GM19238 (cell line): Measurements from ENCODE around the gene ZNF674.
"Not testable (repeated sequence)": the region's sequence is repeated elsewhere in the genome, so short reads cannot be mapped to it uniquely, and the experiment has no call there.

Source experiments
- DNase-seq: peaks from one replicate; pipeline ENCODE4 v3.0.0; 2011; ENCODE audit warnings: low spot score; ENCODE audit not compliant: insufficient read length

ZNF674 gene

DNA sequence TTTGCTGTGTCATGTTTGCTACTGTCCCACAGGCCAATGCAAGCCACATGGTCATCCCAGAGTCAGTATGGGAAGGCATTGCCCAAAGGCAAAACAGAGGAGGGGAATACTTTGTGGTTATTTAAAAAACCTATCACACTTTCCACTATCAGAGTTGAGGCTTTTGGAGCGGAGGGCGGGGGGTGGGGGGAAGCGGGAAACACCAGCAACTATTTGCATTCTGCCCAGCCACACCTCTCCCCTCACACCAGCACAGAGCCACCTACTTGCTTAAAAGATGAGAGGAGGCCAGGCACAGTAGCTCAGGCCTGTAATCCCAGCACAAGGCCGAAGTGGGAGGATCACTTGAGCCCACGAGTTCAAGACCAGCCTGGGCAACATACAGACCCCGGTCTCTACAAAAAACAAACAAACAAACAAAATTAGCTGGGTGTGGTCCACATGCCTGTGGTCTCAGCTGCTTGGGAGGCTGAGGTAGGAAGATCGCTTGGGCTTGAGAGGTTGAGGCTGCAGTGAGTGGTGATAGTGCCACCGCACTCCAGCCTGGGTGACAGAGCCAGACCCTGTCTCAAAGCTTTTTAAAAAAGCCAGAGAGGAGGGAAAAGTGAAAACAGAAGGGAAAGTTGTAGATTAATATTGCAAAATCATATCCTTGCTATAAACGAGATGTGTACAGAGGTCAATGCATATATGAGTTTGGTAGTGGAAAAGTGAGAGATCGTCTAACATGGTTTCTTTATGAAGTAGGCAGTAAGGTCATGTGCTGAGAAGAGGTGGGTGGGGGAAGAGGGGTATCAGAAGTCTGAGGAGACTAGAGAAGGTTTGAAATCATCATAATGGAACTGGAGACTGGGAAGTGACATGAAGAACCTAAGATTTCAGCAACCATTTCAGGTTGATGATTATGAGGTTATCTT lies 26.5 kb upstream of the ZNF674 start:
- DNase-seq = no peak

DNA sequence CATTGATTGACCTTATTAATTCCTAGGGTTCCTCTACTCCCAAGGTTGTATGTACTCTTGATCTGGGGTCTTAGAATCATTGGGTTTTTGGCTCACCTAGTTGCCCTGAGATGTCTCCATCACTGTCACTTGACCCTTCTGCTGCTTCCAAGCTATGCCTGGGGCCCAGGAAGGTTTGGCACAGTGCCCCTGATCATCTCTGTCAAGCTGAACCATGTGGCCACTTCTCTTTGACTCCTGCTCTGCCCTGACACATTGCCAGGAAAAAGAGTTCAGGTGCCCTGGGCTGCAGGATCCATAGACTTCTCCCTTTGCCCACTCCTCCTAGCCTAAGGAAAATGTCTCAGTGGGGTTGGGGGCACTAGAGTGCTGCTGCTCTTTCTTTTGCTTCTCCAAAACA lies 24.4 kb upstream of the ZNF674 start:
- no peak for DNase-seq

DNA sequence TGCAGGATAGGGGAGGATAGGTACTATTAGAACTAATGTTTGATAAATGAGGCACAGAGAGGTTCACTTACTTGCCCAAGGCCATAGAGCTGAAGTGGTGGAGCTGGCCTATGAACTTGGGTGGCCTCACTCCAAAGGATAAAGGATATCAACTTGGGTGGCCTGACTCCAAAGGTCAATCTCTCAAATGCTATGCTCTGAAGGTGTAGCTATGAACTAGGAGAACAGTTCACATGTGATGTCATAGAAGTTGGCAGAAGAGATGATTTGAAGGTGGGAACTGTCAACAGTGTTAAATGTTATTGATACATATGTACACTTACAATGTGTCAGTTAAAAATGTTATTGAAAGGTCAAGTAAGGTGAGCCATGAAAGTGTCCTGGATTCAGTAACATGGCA lies 22.2 kb upstream of the ZNF674 start:
- DNase-seq = no peak

DNA sequence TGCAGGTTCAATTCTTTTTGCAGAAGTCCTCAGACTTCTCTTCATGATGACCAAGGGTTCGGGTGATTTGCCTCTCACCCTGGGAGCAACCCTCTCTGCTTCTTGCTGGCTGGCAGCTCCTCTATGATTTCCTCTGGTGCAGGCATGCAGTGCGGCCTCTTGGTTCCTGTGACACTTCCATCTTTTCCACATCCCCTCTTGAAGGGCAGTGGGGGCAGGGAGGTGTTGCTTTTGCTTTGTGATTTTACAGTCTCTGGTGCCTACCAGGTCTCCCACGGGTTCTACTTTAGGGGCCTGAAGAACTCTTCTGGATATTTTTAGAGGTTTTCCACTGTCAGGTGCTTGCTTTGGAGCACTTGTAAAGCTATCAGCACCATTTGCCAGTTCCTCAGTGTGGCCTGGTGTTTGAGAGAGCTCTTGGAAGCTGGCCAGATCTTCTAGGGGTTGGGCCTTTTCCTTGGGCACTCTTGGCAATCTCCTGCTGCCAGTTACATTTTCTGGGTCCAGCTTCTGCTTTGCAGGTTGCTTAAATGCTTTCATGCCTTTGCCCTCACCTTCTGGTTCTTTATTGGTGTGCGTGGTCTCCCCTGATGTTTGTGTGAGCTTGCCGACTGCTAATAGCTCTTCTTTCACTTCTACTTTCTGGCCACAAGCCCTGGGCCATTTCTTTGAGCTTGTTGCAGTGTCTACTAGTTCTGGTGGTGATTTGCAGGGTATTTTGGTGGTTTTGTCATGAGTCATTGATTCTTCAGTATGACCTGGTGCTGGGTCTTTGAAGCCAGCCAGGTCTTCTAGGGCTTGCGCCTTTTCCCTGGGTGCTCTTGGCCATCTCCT lies 16.8 kb upstream of the ZNF674 start:
- peak; percentile 49 for DNase-seq

DNA sequence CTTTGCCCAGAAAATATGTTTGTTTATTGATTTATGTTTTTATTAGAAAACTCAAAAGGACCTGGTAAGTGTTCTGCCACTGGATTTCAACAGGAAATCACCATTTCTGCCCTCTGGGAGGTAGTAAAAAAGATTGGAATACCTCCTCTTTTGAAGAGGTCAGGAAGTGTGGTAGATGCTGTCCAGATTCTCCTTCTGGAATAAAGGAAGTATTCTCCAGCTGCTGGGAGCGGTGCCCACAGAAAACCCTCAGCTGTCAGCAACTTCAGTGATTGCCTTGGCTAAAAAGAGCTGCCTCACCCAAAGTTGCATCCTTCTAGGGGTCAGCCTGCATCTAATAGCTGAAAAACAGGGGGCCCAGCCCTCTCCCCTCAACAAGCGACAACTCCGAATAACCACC lies 13.8 kb upstream of the ZNF674 start:
- no peak for DNase-seq

DNA sequence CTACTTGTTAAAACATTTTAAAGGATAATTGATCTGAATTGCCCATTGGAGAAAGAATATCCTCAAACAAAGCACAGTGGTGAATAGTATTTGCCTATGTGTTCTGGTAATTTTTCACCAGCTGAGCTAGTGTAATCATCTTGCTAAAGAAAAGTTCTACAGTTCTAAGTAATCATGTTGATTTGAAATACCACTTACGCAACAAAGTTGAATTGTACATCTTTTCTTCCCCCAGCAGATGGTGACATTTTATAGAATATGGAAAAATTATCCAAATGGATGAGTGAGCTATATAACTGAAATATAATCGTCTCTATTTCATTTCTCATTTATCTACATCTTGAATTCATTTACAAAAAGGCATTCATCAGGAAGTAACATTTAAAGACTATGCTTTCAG lies 9.7 kb upstream of the ZNF674 start:
- DNase-seq = no peak

DNA sequence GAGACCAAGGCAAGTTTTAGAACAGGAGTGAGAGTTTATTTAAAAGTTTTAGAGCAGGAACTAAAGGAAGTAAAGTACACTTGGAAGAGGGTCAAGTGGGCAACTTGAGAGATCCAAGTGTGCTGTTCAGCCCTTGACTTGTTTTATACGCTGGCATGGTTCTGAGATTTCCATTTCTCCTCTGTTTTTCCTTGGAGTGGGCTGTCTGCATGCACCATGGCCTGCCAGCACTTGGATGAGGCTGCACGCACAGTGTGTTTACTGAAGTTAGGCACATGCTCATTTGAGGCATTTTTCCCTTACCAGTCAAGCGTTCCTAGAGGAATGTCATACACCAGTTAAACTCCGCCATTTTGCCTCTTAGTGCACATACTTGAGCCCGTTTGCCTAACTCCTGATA lies 8.7 kb upstream of the ZNF674 start:
- DNase-seq = no peak

DNA sequence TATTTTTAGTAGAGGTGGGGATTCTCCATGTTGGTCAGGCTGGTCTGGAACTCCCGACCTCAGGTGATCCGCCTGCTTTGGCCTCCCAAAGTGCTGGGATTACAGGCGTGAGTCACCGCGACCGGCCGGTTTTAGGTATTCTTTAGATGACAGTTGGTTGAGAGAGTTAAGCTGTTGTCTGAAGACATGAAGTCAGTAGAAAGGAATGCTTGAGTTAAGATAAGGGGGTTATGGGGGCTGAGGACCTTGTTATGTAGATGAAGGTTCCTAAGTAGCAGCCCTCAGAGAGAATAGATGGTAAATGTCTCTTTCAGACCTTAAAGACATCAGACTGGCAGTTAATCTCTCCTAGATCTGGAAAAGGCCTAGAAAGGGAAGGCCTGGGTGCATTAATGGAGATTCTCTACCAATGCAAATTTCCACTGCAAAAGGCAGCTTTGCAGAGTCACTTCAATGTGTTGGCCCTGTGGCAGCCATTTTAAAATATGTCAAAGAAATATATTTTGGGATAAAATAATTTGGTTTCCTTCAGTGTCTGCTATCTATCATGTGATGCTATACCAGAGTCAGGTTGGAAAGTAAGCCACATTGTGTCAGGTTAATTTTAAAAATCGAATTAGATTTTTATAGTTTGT lies 6.4 kb upstream of the ZNF674 start:
- no peak for DNase-seq

DNA sequence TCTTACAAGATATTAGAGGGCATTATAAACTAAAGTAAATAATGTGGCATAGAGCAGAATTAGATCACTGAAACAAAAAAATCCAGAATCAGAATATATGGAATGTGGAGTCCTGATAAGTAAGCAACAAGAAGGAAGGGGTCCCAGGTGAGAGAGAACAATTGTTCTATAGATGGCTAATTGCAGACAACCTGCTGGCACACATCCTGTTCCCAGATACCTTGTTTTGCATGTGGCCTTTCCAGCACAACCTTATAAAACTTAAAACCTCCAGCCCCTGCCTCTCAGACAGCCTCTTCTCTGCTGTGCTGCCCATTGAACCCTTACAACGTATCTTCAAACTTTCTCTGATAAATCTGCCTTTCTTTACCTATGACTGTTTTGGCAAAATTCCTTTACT lies 4.7 kb upstream of the ZNF674 start:
- DNase-seq = no peak

DNA sequence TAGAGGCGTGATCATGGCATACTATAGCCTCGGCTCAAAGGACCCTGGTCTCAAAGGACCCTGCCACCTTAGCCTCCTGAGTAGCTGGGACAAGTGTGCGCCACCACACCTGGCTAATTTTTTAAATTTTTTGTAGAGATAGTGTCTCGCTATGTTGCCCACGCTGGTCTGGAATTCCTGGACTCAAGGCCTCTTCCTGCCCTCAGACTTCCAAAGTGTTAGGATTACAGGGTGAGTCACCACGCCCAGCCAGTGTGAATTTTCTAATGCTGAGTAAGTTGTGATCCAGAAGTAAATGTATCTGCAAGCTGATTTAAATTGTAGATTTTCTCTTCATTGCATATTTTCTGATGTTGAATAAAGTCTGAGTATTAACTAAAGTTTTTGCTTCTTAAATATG lies 2.6 kb upstream of the ZNF674 start:
- no peak for DNase-seq

DNA sequence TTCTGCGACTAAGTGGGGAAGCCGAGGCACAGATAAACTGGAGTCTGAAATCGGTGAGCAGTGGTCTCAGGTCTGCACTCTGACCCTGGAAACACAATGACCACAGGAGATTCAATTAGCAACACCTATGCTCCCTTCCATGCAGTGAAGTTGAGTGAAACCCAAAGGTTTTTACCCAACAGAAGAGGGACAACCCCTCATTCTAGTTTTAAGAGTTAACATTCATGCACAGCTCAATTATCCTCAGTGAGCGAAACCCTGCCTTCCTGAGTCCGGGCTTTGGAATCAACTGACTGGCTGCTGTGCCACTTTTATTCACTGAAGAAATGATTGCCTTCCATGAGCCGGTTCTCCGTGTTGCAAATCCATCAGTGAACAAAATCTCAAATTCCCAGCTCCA lies 694 bp downstream of the ZNF674 start:
- not testable (repeated sequence) for DNase-seq

DNA sequence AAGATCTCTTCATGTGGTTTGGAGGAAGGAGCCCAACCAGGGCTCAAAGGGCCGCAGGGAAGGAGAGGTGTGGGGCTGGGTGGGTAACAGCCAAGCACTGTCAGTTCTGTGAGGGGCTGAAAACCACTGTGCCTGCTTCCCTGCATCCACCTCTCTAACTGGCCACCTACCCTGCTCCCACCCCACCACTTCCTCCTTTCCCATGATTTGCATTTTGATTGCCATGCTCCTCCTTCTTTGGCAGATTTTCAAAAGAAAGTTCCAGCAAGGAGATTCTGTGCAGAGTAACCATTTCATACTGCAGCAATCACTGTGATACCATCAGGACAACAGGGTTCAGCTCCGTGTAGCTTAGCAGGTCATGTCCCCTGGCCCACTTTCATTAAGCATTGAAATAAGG lies 1.8 kb downstream of the ZNF674 start:
- DNase-seq = no peak

DNA sequence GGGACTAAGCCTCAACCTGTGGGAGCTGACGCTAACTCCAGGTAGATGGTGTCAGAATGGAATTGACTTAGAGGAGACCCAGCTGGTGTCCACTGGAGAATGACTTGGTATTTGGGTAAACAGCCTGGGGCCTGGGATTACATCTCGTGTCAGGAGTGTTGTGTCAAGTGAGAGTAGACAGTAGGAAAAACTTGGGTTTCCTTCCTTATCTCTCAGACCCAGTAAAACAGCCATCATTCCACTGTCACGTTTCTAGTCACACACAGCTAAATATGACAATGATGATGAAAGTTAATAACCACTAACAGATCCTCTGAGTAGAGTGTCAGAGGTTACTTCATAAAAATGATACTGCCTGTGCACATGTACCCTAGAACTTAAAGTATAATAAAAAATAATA lies 13.8 kb downstream of the ZNF674 start:
- no peak for DNase-seq

DNA sequence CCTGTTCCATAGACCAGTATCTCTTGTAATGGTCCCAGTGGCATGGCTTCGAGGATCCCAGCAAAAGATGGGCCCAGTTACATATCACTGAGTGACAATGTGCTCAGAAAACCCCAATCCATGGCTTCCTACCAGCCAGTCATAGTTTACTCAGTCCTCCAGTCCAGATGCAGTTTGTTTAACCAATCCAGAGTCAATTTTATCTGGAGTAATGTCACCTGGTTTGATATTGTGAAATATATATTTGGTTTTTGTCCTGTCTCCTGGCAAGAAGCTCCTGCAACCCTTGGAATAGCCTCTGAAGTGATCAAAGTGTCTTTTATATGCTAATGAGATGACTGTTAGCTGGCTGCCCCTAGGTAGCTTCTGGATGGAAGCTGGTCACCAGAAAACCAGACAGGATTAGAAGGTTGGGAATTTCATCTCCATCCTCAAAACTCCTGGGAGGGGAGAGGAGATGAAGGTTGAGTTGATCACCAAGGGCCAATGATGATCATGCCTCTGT lies 14.8 kb downstream of the ZNF674 start:
- not testable (repeated sequence) for DNase-seq

DNA sequence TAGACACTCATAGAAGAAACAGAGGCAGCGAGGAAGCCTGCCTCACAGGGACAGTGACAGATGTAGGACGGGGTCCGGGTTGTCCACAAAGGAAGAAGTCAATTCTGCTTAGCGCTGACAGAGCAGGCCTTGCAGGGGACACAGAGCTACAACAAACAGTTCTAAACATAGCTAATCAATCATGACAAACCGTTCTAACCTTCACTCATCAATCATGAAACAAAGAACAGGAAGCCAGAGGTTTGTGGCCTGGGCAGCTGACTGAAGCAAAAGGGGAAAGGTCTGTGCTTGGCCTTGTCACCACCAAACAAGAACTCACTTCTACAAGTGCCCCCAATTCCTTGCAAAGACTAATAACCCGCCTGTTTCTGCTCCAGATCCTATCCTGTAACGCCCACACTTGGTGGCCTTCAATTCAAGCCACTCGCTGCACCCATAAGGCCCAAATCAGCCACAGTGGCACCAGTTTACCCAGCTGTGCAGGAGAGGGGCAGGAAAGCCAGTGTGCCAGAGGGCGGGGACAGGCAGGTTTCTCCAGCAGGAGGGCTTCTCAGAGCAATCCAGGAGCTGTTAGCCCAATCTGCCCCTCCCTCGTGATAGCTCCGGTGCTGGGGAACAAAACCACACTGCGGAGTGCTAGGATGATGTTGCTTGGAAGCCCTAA lies 15.3 kb downstream of the ZNF674 start:
- DNase-seq = not testable (repeated sequence)

DNA sequence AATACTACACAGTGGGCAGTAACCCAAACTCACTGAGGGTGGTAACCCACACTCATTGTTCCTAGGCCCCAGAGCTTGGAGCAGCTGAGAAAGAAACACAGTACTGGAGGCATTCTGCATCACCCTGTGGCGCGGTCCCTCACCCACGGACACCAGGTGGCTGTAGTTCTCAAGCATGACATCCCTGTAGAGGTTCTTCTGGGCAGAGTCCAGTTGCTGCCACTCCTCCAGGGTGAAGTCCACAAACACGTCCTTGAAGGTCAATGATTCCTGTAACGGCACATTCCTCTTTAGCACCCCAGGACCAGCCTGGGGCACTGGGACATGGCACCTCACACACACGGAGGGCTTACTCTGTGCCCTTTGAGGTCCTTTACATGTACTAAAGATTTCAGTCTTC lies 16.6 kb downstream of the ZNF674 start:
- not testable (repeated sequence) for DNase-seq

DNA sequence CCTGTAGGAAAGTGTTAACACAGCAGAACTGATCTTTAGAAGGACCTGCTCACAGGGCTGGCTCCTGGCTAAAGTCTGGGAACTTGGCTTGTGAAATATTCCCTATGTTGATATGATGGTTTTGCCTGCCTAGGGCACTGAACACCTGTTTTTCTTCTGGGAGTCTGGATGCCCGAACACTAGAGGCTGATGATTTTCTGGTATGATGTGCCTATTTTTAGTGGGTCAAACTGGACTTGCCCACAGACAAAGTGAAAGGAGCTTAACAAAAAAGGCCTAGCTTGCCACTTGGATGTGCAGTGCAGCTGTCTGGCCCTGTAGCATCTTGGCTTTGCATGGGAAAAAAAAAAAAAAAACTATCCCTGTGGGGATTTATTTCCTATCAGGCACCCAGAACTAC lies 39.1 kb downstream of the ZNF674 start:
- no peak for DNase-seq

DNA sequence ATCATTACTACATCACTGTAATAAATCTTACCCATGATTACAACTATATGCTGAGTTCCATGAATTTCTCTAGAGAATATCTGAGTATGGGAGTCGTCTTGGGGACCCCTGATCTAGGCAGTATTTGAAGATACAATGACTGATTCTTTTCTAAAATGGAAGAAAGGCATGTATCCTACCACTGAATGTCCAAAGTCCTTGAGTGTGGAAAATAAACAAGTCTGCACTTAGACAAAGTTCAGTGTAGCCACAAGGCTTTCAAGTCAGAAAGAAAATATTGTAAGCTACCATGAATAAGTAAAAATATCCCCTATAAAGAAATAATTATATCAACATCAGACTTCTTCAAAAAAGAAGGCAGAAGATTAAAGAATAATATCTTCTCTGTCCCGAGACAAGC lies 42.4 kb downstream of the ZNF674 start:
- no peak for DNase-seq

DNA sequence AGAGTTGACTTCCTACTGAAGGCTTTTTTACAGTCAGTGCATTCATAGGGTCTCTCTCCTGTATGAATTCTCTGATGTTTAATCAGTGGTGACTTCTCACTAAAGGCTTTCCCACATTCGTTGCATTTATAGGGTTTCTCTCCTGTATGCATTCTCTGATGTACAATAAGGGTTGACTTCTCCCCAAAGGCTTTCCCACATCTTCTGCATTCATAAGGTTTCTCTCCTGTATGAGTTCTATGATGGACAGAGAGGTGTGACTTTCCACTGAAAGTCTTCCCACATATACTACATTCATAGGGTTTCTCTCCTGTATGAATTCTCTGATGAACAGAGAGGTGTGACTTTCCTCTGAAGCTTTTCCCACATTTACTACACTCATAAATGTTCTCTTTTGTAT lies 45.2 kb downstream of the ZNF674 start:
- DNase-seq = no peak

DNA sequence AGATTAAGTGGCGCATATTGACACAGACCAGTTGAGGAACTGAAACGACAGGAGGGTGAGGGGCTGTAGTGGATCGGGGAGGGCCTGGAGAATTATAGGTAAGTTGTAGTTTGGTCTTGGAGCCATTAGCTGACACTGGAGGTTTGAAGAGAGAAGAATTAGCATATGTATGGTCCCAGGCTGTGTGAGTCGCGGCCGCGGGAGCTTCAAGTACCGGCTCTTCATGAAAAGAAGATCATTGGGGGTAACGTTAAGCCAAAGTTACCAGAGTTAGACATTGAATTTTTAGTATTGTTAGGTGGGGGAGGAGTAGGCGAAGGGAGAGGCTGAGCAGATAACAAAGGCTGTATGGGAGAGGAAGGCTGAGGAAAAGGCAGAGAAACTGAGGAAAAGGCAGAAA lies 56.5 kb downstream of the ZNF674 start:
- no peak for DNase-seq

DNA sequence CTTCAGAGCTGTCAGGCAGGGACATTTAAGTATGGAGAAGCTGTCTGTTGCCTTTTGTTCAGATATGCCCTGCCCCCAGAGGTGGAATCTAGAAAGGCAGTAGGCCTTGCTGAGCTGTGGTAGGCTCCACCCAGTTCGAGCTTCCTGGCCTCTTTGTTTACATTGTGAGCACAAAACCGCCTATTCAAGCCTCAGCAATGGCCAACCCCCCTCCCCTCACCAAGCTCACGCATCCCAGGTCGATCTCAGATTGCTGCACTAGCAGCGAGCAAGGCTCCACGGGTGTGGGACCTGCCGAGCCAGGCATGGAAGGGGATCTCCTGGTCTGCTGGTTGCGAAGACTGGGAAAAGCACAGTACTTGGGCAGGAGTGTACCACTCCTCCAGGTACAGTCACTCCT lies 59.3 kb downstream of the ZNF674 start:
- DNase-seq = no peak
